HEK293 (cell line): Measurements from ENCODE around the gene SYNM.

Experiments
- CTCF ChIA-PET: fragments of 350-600 bp; formaldehyde crosslinking; extraction: SDS; loops from one replicate; lab custom pipeline; 2021; ENCODE audit warnings: antibody characterized with exemption; lab: Yijun Ruan, JAX
- POLR2A ChIA-PET: fragments of 300-600 bp; formaldehyde crosslinking; extraction: SDS; loops from one replicate; lab custom pipeline; 2020; ENCODE audit warnings: antibody characterized with exemption, inconsistent platforms; lab: Yijun Ruan, JAX
- H3K27ac ChIP-seq: fragments of 200-500 bp; sonication (Bioruptor generic); 2 replicates; pipeline ENCODE4 v1.5.1; 2014; ENCODE audit warnings: low read depth, low read length, control low read depth, inconsistent platforms; ENCODE audit errors: extremely low read depth
- H3K36me3 ChIP-seq, 2 experiments: fragments of 200-500 bp in 1 of 2; sonication (Bioruptor generic) in 1 of 2; 1 replicate in 1 of 2; 2 replicates in 1 of 2; pipeline ENCODE4 v1.5.1; 2014 to 2017; ENCODE audit warnings: inconsistent platforms in 2 of 2, low read length in 2 of 2; ENCODE audit not compliant: control insufficient read depth in 2 of 2, insufficient read depth in 1 of 2
- H3K4me1 ChIP-seq: fragments of 200-500 bp; sonication (Bioruptor generic); 2 replicates; pipeline ENCODE4 v1.5.1; 2014; ENCODE audit warnings: mild to moderate bottlenecking, low read length, inconsistent platforms; ENCODE audit not compliant: control insufficient read depth, insufficient read depth
- H3K4me3 ChIP-seq: 2 replicates; pipeline ENCODE4 v1.5.1; 2011; ENCODE audit warnings: low read depth, mild to moderate bottlenecking, control low read depth, low read length, moderate library complexity
- H3K9me3 ChIP-seq: fragments of 200-500 bp; sonication (Bioruptor generic); 2 replicates; pipeline ENCODE4 v1.5.1; 2014; ENCODE audit warnings: low read depth, low read length, inconsistent platforms; ENCODE audit not compliant: control insufficient read depth, insufficient read depth
- GLI4 ChIP-seq: fragments of 450-650 bp; formaldehyde crosslinking; IDR thresholded peaks from 2 replicates; pipeline ENCODE4 v1.5.1; 2016; ENCODE audit warnings: missing biosample characterization, missing genetic modification characterization
- SCRT2 ChIP-seq: fragments of 450-650 bp; formaldehyde crosslinking; IDR thresholded peaks from 2 replicates; pipeline ENCODE4 v1.5.1; 2016; ENCODE audit warnings: missing biosample characterization, missing genetic modification characterization
- SETDB1 ChIP-seq: IDR thresholded peaks from one replicate; pipeline ENCODE4 v1.6.1; 2017; ENCODE audit warnings: mild to moderate bottlenecking, low read length, moderate library complexity, mixed read lengths; ENCODE audit not compliant: insufficient read length
- ZBTB17 ChIP-seq: fragments of 450-650 bp; formaldehyde crosslinking; IDR thresholded peaks from 2 replicates; pipeline ENCODE4 v1.5.1; 2016; ENCODE audit warnings: missing biosample characterization, missing genetic modification characterization
- ZBTB48 ChIP-seq: fragments of 450-650 bp; formaldehyde crosslinking; IDR thresholded peaks from 2 replicates; pipeline ENCODE4 v1.5.1; 2016; ENCODE audit warnings: missing biosample characterization, missing genetic modification characterization
- ZNF112 ChIP-seq: fragments of 450-650 bp; formaldehyde crosslinking; IDR thresholded peaks from 2 replicates; pipeline ENCODE4 v1.5.0; 2017; ENCODE audit warnings: missing biosample characterization, missing genetic modification characterization
- ZNF146 ChIP-seq: fragments of 450-650 bp; formaldehyde crosslinking; IDR thresholded peaks from 2 replicates; pipeline ENCODE4 v1.5.1; 2016; ENCODE audit warnings: missing biosample characterization, missing genetic modification characterization
- ZNF169 ChIP-seq: fragments of 450-650 bp; formaldehyde crosslinking; IDR thresholded peaks from 2 replicates; pipeline ENCODE4 v1.5.1; 2016; ENCODE audit warnings: missing biosample characterization, missing genetic modification characterization
- ZNF175 ChIP-seq: fragments of 450-650 bp; formaldehyde crosslinking; IDR thresholded peaks from 2 replicates; pipeline ENCODE4 v1.5.1; 2016; ENCODE audit warnings: missing biosample characterization, missing genetic modification characterization
- ZNF239 ChIP-seq: fragments of 450-650 bp; formaldehyde crosslinking; IDR thresholded peaks from 2 replicates; pipeline ENCODE4 v1.5.1; 2016; ENCODE audit warnings: missing biosample characterization, missing genetic modification characterization
- ZNF37A ChIP-seq: fragments of 450-650 bp; IDR thresholded peaks from 2 replicates; pipeline ENCODE4 v1.5.1; 2018; ENCODE audit warnings: missing biosample characterization, missing genetic modification characterization
- ZNF433 ChIP-seq: fragments of 450-650 bp; formaldehyde crosslinking; IDR thresholded peaks from 2 replicates; pipeline ENCODE4 v1.5.1; 2016; ENCODE audit warnings: missing biosample characterization, missing genetic modification characterization, low read depth
- ZNF473 ChIP-seq: fragments of 450-650 bp; formaldehyde crosslinking; IDR thresholded peaks from 2 replicates; pipeline ENCODE4 v1.5.1; 2017; ENCODE audit warnings: missing biosample characterization, missing genetic modification characterization
- ZNF501 ChIP-seq: fragments of 450-650 bp; formaldehyde crosslinking; IDR thresholded peaks from 2 replicates; pipeline ENCODE4 v1.5.1; 2016; ENCODE audit warnings: missing biosample characterization, missing genetic modification characterization
- ZNF677 ChIP-seq: fragments of 450-650 bp; IDR thresholded peaks from 2 replicates; pipeline ENCODE4 v1.5.0; 2018; ENCODE audit warnings: missing biosample characterization, mild to moderate bottlenecking, missing genetic modification characterization, moderate library complexity
- ZNF792 ChIP-seq: fragments of 450-650 bp; formaldehyde crosslinking; IDR thresholded peaks from 2 replicates; pipeline ENCODE4 v1.5.1; 2016; ENCODE audit warnings: missing biosample characterization, missing genetic modification characterization
- TF ChIP-seq, protein P1 (sequence below): fragments of 450-650 bp; formaldehyde crosslinking; IDR thresholded peaks from 2 replicates; pipeline ENCODE4 v1.5.1; 2016; ENCODE audit warnings: missing biosample characterization, missing genetic modification characterization, low read depth
- TF ChIP-seq, protein P2 (sequence below): fragments of 450-650 bp; formaldehyde crosslinking; IDR thresholded peaks from 2 replicates; pipeline ENCODE4 v1.5.1; 2016; ENCODE audit warnings: missing biosample characterization, missing genetic modification characterization, borderline replicate concordance
- TF ChIP-seq, protein P3 (sequence below): fragments of 450-650 bp; formaldehyde crosslinking; IDR thresholded peaks from 2 replicates; pipeline ENCODE4 v1.5.1; 2016; ENCODE audit warnings: missing biosample characterization, missing genetic modification characterization
- TF ChIP-seq, protein P4 (sequence below): fragments of 450-650 bp; formaldehyde crosslinking; IDR thresholded peaks from 2 replicates; pipeline ENCODE4 v1.5.1; 2017; ENCODE audit warnings: missing biosample characterization, missing genetic modification characterization
- TF ChIP-seq, protein P5 (sequence below): fragments of 450-650 bp; formaldehyde crosslinking; optimal IDR thresholded peaks from 2 replicates; pipeline ENCODE3; 2016; ENCODE audit warnings: missing biosample characterization, mild to moderate bottlenecking, missing genetic modification characterization

The SYNM gene

DNA sequence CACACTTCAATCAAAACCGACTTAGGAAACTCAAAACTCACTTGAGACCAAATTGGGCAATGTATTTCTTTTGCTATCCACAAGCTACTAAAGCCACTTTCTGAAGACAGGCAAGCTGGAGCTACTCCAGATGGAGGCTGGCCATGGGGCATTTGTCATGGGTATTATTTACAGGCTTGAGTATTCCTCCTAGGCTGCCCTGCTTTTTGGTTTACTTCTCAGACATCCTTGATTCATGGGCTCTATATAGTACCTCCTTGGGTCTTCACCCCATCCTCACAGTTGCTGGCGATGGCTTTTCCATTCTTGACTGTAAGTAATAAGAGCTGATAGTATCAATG is 18.6 kb upstream of the SYNM start:
- no peaks in the 10 kb centered on the region for H3K36me3 ChIP-seq
- H3K4me1 ChIP-seq = no peaks in the 10 kb centered on the region
- H3K27ac ChIP-seq = no peak overlapping the region
- no peaks in the 10 kb centered on the region for H3K9me3 ChIP-seq
- ChIA-PET POLR2A (interaction anchor here (0.7 kb wide), 1 partner anchor 137 kb away, joined by 3 read pairs; no protein-coding TSS in a partner anchor), CTCF (interaction anchor here (0.7 to 2.8 kb wide), 6 partner anchors 10 to 440 kb away, joined by 3 to 12 read pairs (median 6); no protein-coding TSS in a partner anchor)
- no peak overlapping the region for H3K4me3 ChIP-seq
- no peak for TF ChIP-seq ZNF473 (tag by site-specific recombination)
- no peak for TF ChIP-seq ZNF792 (tag by site-specific recombination)
- TF ChIP-seq ZNF239 (tag by site-specific recombination) = no peak
- TF ChIP-seq ZNF501 (tag by site-specific recombination) = no peak
- TF ChIP-seq, protein P1, sequence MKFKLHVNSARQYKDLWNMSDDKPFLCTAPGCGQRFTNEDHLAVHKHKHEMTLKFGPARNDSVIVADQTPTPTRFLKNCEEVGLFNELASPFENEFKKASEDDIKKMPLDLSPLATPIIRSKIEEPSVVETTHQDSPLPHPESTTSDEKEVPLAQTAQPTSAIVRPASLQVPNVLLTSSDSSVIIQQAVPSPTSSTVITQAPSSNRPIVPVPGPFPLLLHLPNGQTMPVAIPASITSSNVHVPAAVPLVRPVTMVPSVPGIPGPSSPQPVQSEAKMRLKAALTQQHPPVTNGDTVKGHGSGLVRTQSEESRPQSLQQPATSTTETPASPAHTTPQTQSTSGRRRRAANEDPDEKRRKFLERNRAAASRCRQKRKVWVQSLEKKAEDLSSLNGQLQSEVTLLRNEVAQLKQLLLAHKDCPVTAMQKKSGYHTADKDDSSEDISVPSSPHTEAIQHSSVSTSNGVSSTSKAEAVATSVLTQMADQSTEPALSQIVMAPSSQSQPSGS (tag by site-specific recombination) = no peak
- TF ChIP-seq, protein P2, sequence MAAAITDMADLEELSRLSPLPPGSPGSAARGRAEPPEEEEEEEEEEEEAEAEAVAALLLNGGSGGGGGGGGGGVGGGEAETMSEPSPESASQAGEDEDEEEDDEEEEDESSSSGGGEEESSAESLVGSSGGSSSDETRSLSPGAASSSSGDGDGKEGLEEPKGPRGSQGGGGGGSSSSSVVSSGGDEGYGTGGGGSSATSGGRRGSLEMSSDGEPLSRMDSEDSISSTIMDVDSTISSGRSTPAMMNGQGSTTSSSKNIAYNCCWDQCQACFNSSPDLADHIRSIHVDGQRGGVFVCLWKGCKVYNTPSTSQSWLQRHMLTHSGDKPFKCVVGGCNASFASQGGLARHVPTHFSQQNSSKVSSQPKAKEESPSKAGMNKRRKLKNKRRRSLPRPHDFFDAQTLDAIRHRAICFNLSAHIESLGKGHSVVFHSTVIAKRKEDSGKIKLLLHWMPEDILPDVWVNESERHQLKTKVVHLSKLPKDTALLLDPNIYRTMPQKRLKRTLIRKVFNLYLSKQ (tag by site-specific recombination) = no peak
- TF ChIP-seq, protein P3, sequence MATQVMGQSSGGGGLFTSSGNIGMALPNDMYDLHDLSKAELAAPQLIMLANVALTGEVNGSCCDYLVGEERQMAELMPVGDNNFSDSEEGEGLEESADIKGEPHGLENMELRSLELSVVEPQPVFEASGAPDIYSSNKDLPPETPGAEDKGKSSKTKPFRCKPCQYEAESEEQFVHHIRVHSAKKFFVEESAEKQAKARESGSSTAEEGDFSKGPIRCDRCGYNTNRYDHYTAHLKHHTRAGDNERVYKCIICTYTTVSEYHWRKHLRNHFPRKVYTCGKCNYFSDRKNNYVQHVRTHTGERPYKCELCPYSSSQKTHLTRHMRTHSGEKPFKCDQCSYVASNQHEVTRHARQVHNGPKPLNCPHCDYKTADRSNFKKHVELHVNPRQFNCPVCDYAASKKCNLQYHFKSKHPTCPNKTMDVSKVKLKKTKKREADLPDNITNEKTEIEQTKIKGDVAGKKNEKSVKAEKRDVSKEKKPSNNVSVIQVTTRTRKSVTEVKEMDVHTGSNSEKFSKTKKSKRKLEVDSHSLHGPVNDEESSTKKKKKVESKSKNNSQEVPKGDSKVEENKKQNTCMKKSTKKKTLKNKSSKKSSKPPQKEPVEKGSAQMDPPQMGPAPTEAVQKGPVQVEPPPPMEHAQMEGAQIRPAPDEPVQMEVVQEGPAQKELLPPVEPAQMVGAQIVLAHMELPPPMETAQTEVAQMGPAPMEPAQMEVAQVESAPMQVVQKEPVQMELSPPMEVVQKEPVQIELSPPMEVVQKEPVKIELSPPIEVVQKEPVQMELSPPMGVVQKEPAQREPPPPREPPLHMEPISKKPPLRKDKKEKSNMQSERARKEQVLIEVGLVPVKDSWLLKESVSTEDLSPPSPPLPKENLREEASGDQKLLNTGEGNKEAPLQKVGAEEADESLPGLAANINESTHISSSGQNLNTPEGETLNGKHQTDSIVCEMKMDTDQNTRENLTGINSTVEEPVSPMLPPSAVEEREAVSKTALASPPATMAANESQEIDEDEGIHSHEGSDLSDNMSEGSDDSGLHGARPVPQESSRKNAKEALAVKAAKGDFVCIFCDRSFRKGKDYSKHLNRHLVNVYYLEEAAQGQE = no peak

DNA sequence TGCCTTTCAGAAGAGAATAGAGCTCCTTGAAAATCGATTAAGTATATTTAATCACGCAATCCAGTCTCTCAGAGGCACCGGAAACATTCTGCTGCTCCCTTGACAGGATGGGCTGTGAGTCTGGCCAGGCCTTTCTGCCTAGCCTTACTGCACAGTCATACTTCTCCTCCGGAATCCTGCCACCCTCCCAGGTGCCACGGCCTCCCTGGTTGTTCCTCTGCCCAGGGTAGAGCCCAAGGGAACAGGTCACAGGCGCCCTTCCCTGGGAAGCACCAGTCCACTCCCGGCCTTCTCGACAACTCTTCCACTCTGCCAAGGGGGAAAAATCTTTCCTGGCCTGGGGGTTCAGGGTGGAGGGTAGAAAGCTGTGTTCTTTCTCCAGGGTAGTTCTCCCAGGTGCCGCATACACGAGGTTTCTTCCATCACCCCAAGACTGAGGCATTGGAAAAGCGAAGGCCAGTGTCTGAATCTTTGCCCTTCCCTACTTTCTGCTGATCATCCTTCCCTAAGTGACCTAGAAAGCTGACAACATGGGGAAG is 17.4 kb upstream of the SYNM start:
- Histone ChIP-seq H3K9me3 (no peaks in the 10 kb centered on the region), H3K4me1 (no peaks in the 10 kb centered on the region), H3K27ac (no peak overlapping the region), H3K36me3 (no peaks in the 10 kb centered on the region), H3K4me3 (no peak overlapping the region)
- POLR2A ChIA-PET = interaction anchor here (0.7 kb wide), 1 partner anchor 13 kb away, joined by 3 read pairs; no protein-coding TSS in a partner anchor
- CTCF ChIA-PET = interaction anchor here (0.5 to 2.8 kb wide), 14 partner anchors 10 to 1337 kb away, joined by 3 to 12 read pairs (median 4); partner anchors contain the start of gene SYNM
- TF ChIP-seq ZNF146 = no peak
- no peak for TF ChIP-seq ZBTB48 (tag by site-specific recombination)
- no peak for TF ChIP-seq ZNF792 (tag by site-specific recombination)
- no peak for TF ChIP-seq SCRT2 (tag by site-specific recombination)

DNA sequence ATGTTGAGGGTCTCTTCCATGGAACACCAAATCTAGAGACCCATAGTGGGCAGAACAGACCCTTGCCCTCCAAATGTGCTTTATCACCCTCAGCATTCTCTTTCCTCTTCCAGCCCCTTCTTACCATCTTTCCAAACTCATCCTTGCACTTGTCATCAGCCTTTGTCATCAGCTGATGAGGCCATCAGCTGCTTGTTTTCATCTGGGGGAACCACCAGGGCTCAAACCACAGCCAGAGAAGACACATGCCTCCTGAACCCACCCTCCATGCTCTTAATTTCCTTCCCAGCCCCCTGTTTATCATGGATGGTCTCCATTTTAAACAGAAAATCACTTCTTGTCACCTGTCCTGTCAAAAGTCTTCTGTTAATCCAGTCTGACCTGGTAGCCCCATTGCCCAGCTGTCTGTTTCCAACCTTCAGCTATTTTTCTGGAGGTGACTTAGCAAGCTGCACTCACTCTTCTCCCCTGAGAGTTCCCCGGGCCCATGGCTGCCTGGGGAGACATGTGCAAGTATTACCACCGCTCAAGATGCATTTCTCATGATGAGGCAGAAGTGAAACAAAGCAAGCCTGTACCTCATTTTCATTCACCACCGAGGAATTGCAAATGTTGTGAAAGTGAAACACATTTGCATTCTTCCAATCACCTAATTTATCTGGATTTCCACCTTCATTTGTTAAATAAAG is 14.7 kb upstream of the SYNM start:
- CTCF ChIA-PET = interaction anchor here (1.5 to 2.0 kb wide), 2 partner anchors 11 to 123 kb away, joined by 5 to 6 read pairs; no protein-coding TSS in a partner anchor
- TF ChIP-seq ZBTB17 (tag by site-specific recombination) (no peak), ZNF677 (tag by site-specific recombination) (no peak), ZNF175 (no peak), ZNF37A (no peak), GLI4 (tag by site-specific recombination) (no peak), ZNF169 (no peak), ZNF433 (no peak), ZNF473 (tag by site-specific recombination) (no peak), ZNF112 (tag by site-specific recombination) (no peak), SETDB1 (no peak)
- TF ChIP-seq, protein P4, sequence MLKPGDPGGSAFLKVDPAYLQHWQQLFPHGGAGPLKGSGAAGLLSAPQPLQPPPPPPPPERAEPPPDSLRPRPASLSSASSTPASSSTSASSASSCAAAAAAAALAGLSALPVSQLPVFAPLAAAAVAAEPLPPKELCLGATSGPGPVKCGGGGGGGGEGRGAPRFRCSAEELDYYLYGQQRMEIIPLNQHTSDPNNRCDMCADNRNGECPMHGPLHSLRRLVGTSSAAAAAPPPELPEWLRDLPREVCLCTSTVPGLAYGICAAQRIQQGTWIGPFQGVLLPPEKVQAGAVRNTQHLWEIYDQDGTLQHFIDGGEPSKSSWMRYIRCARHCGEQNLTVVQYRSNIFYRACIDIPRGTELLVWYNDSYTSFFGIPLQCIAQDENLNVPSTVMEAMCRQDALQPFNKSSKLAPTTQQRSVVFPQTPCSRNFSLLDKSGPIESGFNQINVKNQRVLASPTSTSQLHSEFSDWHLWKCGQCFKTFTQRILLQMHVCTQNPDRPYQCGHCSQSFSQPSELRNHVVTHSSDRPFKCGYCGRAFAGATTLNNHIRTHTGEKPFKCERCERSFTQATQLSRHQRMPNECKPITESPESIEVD (tag by site-specific recombination) = no peak
- TF ChIP-seq, protein P5, sequence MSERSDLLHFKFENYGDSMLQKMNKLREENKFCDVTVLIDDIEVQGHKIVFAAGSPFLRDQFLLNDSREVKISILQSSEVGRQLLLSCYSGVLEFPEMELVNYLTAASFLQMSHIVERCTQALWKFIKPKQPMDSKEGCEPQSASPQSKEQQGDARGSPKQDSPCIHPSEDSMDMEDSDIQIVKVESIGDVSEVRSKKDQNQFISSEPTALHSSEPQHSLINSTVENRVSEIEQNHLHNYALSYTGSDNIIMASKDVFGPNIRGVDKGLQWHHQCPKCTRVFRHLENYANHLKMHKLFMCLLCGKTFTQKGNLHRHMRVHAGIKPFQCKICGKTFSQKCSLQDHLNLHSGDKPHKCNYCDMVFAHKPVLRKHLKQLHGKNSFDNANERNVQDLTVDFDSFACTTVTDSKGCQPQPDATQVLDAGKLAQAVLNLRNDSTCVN (tag by site-specific recombination) = no peak

More for the DNA sequence above, 14.7 kb upstream of the SYNM start:
- Histone ChIP-seq H3K4me3 (no peak overlapping the region), H3K27ac (no peak overlapping the region), H3K9me3 (no peaks in the 10 kb centered on the region), H3K4me1 (no peaks in the 10 kb centered on the region), H3K36me3 (no peaks in the 10 kb centered on the region)
- POLR2A ChIA-PET = interaction anchor here (0.6 kb wide), 1 partner anchor 476 kb away, joined by 3 read pairs; the partner anchor contains the start of gene MEF2A
